Measurements from ENCODE around the gene C17orf107. TPM values are rescaled to one million over a fixed set of nuclear protein-coding genes. Genes with fewer than 3 reads are reported as not detected.

Gene C17orf107
- total RNA-seq, 2 donors from 2014 or later, result 0.67 to 3.4 TPM

- ATAC-seq (replicated peaks), result no peak
- H3K27me3 Mint-ChIP-seq, result no peaks in the 10 kb centered on the region
- no peaks in the 10 kb centered on the region for H3K4me1 Mint-ChIP-seq
- no peak overlapping the region for H3K4me3 Mint-ChIP-seq
- H3K27ac Mint-ChIP-seq, result no peak overlapping the region
- H3K36me3 Mint-ChIP-seq (ENCODE audit: low read depth), result peaks cover 73% of the 10 kb centered on the region
- H3K9me3 Mint-ChIP-seq, result no peaks in the 10 kb centered on the region
These were observed 7.6 kb upstream of the C17orf107 start for GRCh38 chr17:4891411-4892410.

- no peak overlapping the region for H3K27ac Mint-ChIP-seq
- no peak overlapping the region for H3K4me3 Mint-ChIP-seq
- H3K27me3 Mint-ChIP-seq, result no peaks in the 10 kb centered on the region
- H3K36me3 Mint-ChIP-seq (ENCODE audit: low read depth), result peaks cover 64% of the 10 kb centered on the region
- ATAC-seq (replicated peaks), result no peak
- no peaks in the 10 kb centered on the region for H3K4me1 Mint-ChIP-seq
- H3K9me3 Mint-ChIP-seq, result no peaks in the 10 kb centered on the region
These were observed 6.7 kb upstream of the C17orf107 start for GRCh38 chr17:4892499-4893221.

- Mint-ChIP-seq H3K9me3 (no peaks in the 10 kb centered on the region), H3K36me3 (ENCODE audit: low read depth) (peaks cover 58% of the 10 kb centered on the region), H3K27ac (no peak overlapping the region), H3K27me3 (no peaks in the 10 kb centered on the region), H3K4me3 (no peak overlapping the region), H3K4me1 (peaks cover 3% of the 10 kb centered on the region)
- ATAC-seq (replicated peaks), result no peak
These were observed 6.1 kb upstream of the C17orf107 start for GRCh38 chr17:4893272-4893671.

GRCh38 chr17:4893721-4894560 lies 5.4 kb upstream of the C17orf107 start:
- Mint-ChIP-seq H3K27ac (no peak overlapping the region), H3K9me3 (no peaks in the 10 kb centered on the region), H3K27me3 (no peaks in the 10 kb centered on the region), H3K4me1 (peaks cover 7% of the 10 kb centered on the region), H3K4me3 (no peak overlapping the region), H3K36me3 (ENCODE audit: low read depth) (peaks cover 54% of the 10 kb centered on the region)
- no peak for ATAC-seq (replicated peaks)

- H3K4me1 Mint-ChIP-seq, result peaks cover 7% of the 10 kb centered on the region
- no peak overlapping the region for H3K4me3 Mint-ChIP-seq
- no peaks in the 10 kb centered on the region for H3K9me3 Mint-ChIP-seq
- ATAC-seq (replicated peaks), result no peak
- no peaks in the 10 kb centered on the region for H3K27me3 Mint-ChIP-seq
- H3K27ac Mint-ChIP-seq, result no peak overlapping the region
- peaks cover 58% of the 10 kb centered on the region for H3K36me3 Mint-ChIP-seq (ENCODE audit: low read depth)
These were observed 4.2 kb upstream of the C17orf107 start for GRCh38 chr17:4895121-4895520.

GRCh38 chr17:4895657-4896331 lies 3.5 kb upstream of the C17orf107 start:
- no peaks in the 10 kb centered on the region for H3K27me3 Mint-ChIP-seq
- ATAC-seq (replicated peaks), result no peak
- H3K4me1 Mint-ChIP-seq, result peaks cover 7% of the 10 kb centered on the region
- H3K27ac Mint-ChIP-seq, result no peak overlapping the region
- no peak overlapping the region for H3K4me3 Mint-ChIP-seq
- H3K9me3 Mint-ChIP-seq, result no peaks in the 10 kb centered on the region
- peaks cover 51% of the 10 kb centered on the region for H3K36me3 Mint-ChIP-seq (ENCODE audit: low read depth)

- no peak overlapping the region for H3K27ac Mint-ChIP-seq
- H3K4me1 Mint-ChIP-seq, result peaks cover 7% of the 10 kb centered on the region
- no peak overlapping the region for H3K4me3 Mint-ChIP-seq
- no peak for ATAC-seq (replicated peaks)
- no peaks in the 10 kb centered on the region for H3K27me3 Mint-ChIP-seq
- H3K36me3 Mint-ChIP-seq (ENCODE audit: low read depth), result peaks cover 44% of the 10 kb centered on the region
- H3K9me3 Mint-ChIP-seq, result no peaks in the 10 kb centered on the region
These were observed 2.8 kb upstream of the C17orf107 start for GRCh38 chr17:4896332-4897197.

GRCh38 chr17:4897198-4897687 lies 2.1 kb upstream of the C17orf107 start:
- Mint-ChIP-seq H3K36me3 (ENCODE audit: low read depth) (peaks cover 41% of the 10 kb centered on the region), H3K27ac (no peak overlapping the region), H3K27me3 (no peaks in the 10 kb centered on the region), H3K9me3 (no peaks in the 10 kb centered on the region), H3K4me3 (no peak overlapping the region), H3K4me1 (peaks cover 7% of the 10 kb centered on the region)
- no peak for ATAC-seq (replicated peaks)

GRCh38 chr17:4897785-4898184 lies 1.6 kb upstream of the C17orf107 start:
- Mint-ChIP-seq H3K27ac (no peak overlapping the region), H3K27me3 (no peaks in the 10 kb centered on the region), H3K9me3 (no peaks in the 10 kb centered on the region), H3K4me3 (peak overlapping the region; percentile 74), H3K4me1 (peaks cover 10% of the 10 kb centered on the region), H3K36me3 (ENCODE audit: low read depth) (peaks cover 36% of the 10 kb centered on the region)
- ATAC-seq (replicated peaks), result no peak

GRCh38 chr17:4898351-4898750 lies 985 bp upstream of the C17orf107 start:
- peak overlapping the region; percentile 74 for H3K4me3 Mint-ChIP-seq
- H3K27me3 Mint-ChIP-seq, result no peaks in the 10 kb centered on the region
- H3K27ac Mint-ChIP-seq, result peak overlapping the region; percentile 72
- H3K36me3 Mint-ChIP-seq (ENCODE audit: low read depth), result peaks cover 36% of the 10 kb centered on the region
- ATAC-seq (replicated peaks), result no peak
- H3K9me3 Mint-ChIP-seq, result no peaks in the 10 kb centered on the region
- H3K4me1 Mint-ChIP-seq, result peaks cover 15% of the 10 kb centered on the region

- peak overlapping the region; percentile 93 for H3K4me3 Mint-ChIP-seq
- no peak for ATAC-seq (replicated peaks)
- H3K36me3 Mint-ChIP-seq (ENCODE audit: low read depth), result peaks cover 34% of the 10 kb centered on the region
- no peak overlapping the region for H3K27ac Mint-ChIP-seq
- H3K9me3 Mint-ChIP-seq, result no peaks in the 10 kb centered on the region
- peaks cover 20% of the 10 kb centered on the region for H3K4me1 Mint-ChIP-seq
- no peaks in the 10 kb centered on the region for H3K27me3 Mint-ChIP-seq
These were observed 409 bp upstream of the C17orf107 start for GRCh38 chr17:4898927-4899326.

- no peaks in the 10 kb centered on the region for H3K27me3 Mint-ChIP-seq
- H3K9me3 Mint-ChIP-seq, result no peaks in the 10 kb centered on the region
- peak overlapping the region; percentile 93 for H3K4me3 Mint-ChIP-seq
- H3K27ac Mint-ChIP-seq, result peak overlapping the region; percentile 87
- no peak for ATAC-seq (replicated peaks)
- peaks cover 20% of the 10 kb centered on the region for H3K4me1 Mint-ChIP-seq
- H3K36me3 Mint-ChIP-seq (ENCODE audit: low read depth), result peaks cover 18% of the 10 kb centered on the region
These were observed 1.1 kb downstream of the C17orf107 start for GRCh38 chr17:4900231-4901107.

Measured in activated T-helper 17 cell treated with anti-CD3 and anti-CD28 coated beads, Interleukin-2, amount 50 U/mL, for 72 hours (primary cell).